Left ventricle myocardium inferior (tissue), 1 donor: ENCODE measurements around the gene PIGV. TPM values are rescaled to one million over a fixed set of nuclear protein-coding genes. Genes with fewer than 3 reads are reported as not detected.

Experiments used
- DNase-seq: peaks from one replicate; pipeline ENCODE4 v3.0.0-alpha.2; 2020
- H3K27ac ChIP-seq: fragments of 200-600 bp; replicated peaks from 2 replicates; pipeline ENCODE4 v1.8.0; 2021
- H3K27me3 ChIP-seq: fragments of 200-600 bp; 2 replicates; pipeline ENCODE4 v1.8.0; 2021; ENCODE audit warnings: low read depth
- H3K36me3 ChIP-seq: fragments of 200-600 bp; 2 replicates; pipeline ENCODE4 v1.8.0; 2021
- H3K4me1 ChIP-seq: fragments of 200-600 bp; 2 replicates; pipeline ENCODE4 v1.8.0; 2021
- H3K4me3 ChIP-seq: fragments of 200-600 bp; 2 replicates; pipeline ENCODE4 v1.8.0; 2021; ENCODE audit warnings: mild to moderate bottlenecking, moderate library complexity
- H3K9me3 ChIP-seq: fragments of 200-600 bp; replicated peaks from 2 replicates; pipeline ENCODE4 v1.8.0; 2021
- CTCF ChIP-seq: fragments of 200-600 bp; IDR thresholded peaks from 2 replicates; pipeline ENCODE4 v1.8.0; 2021; ENCODE audit warnings: antibody characterized with exemption, mild to moderate bottlenecking, borderline replicate concordance
- intact Hi-C: fragments of 100-400 bp; cut with micrococcal nuclease; formaldehyde crosslinking; loops from one replicate; pipeline ENCODE4 v1.11.0; 2022
- total RNA-seq: library from RNA; stranded (reverse); fragmentation: NEBNext Ultra II Directional; extraction: Animal tissue kit (Norgen Biotek cat#: 25700); gene quantifications from one replicate; pipeline ENCODE4 v1.2.1, GENCODE V29; 2021
- donor health status: DM: no; HTN: yes; CAD: no; lungs with severe emphysema.

PIGV gene
- total RNA-seq, 1 donor from 2014 or later, result 5.6 TPM

- H3K27me3 ChIP-seq, result no peaks in the 10 kb centered on the region
- DNase-seq, result no peak
- intact Hi-C loops, result no loop called here
- H3K27ac ChIP-seq, result no peak overlapping the region
- H3K36me3 ChIP-seq, result no peaks in the 10 kb centered on the region
- H3K4me1 ChIP-seq, result no peaks in the 10 kb centered on the region
- H3K9me3 ChIP-seq, result no peaks in the 10 kb centered on the region
- no peak overlapping the region for H3K4me3 ChIP-seq
- no peak for TF ChIP-seq CTCF
These were observed 24.0 kb downstream of the PIGV start for GRCh38 chr1:26811708-26812107.

GRCh38 chr1:26814377-26814776 lies 26.6 kb downstream of the PIGV start:
- intact Hi-C loops, result no loop called here
- Histone ChIP-seq H3K4me3 (no peak overlapping the region), H3K27me3 (no peaks in the 10 kb centered on the region), H3K27ac (no peak overlapping the region), H3K36me3 (no peaks in the 10 kb centered on the region), H3K4me1 (no peaks in the 10 kb centered on the region), H3K9me3 (no peaks in the 10 kb centered on the region)
- TF ChIP-seq CTCF, result no peak
- DNase-seq, result no peak

- no peaks in the 10 kb centered on the region for H3K27me3 ChIP-seq
- intact Hi-C loops, result no loop called here
These were observed 27.1 kb downstream of the PIGV start for GRCh38 chr1:26814893-26815292.

GRCh38 chr1:26820784-26821269 lies 33.1 kb downstream of the PIGV start:
- H3K27me3 ChIP-seq, result no peaks in the 10 kb centered on the region
- intact Hi-C loops, result no loop called here
- no peaks in the 10 kb centered on the region for H3K36me3 ChIP-seq
- peaks cover 3% of the 10 kb centered on the region for H3K4me1 ChIP-seq
- H3K27ac ChIP-seq, result no peak overlapping the region
- no peak for TF ChIP-seq CTCF
- no peaks in the 10 kb centered on the region for H3K9me3 ChIP-seq
- no peak for DNase-seq
- H3K4me3 ChIP-seq, result no peak overlapping the region

More at GRCh38 chr1:26814893-26815292, 27.1 kb downstream of the PIGV start:
- no peaks in the 10 kb centered on the region for H3K4me1 ChIP-seq
- no peak overlapping the region for H3K27ac ChIP-seq
- no peaks in the 10 kb centered on the region for H3K36me3 ChIP-seq
- no peak overlapping the region for H3K4me3 ChIP-seq
- no peaks in the 10 kb centered on the region for H3K9me3 ChIP-seq
- no peak for TF ChIP-seq CTCF
- no peak for DNase-seq

- no peak for DNase-seq
- H3K27ac ChIP-seq, result no peak overlapping the region
- H3K4me1 ChIP-seq, result peaks cover 19% of the 10 kb centered on the region
- no peaks in the 10 kb centered on the region for H3K27me3 ChIP-seq
- intact Hi-C loops, result no loop called here
- no peaks in the 10 kb centered on the region for H3K9me3 ChIP-seq
- TF ChIP-seq CTCF, result no peak
- H3K4me3 ChIP-seq, result no peak overlapping the region
- no peaks in the 10 kb centered on the region for H3K36me3 ChIP-seq
These were observed 35.1 kb downstream of the PIGV start for GRCh38 chr1:26822737-26823395.
